Muscle of leg (tissue), 11 donors: ENCODE results near the gene CLTCL1. TPM values are rescaled to one million over a fixed set of nuclear protein-coding genes. Genes with fewer than 3 reads are reported as not detected.
"Not testable (repeated sequence)": the region's sequence is repeated elsewhere in the genome, so short reads cannot be mapped to it uniquely, and the experiment has no call there.

Experiments used
- DNase-seq: peaks from one replicate; pipeline ENCODE4 v3.0.0; 2013
- H3K27ac ChIP-seq: one replicate; pipeline ENCODE4 v1.5.1; 2013; ENCODE audit warnings: mild to moderate bottlenecking, low read length, control low read depth
- H3K27me3 ChIP-seq: one replicate; pipeline ENCODE4 v1.6.1; 2013; ENCODE audit warnings: low read length; ENCODE audit not compliant: control insufficient read depth, insufficient read depth
- H3K36me3 ChIP-seq: one replicate; pipeline ENCODE4 v1.6.1; 2013; ENCODE audit warnings: low read length; ENCODE audit not compliant: control insufficient read depth, insufficient read depth
- H3K4me1 ChIP-seq: one replicate; pipeline ENCODE4 v1.6.1; 2013; ENCODE audit warnings: low read length; ENCODE audit not compliant: control insufficient read depth, insufficient read depth
- H3K4me3 ChIP-seq: one replicate; pipeline ENCODE4 v1.5.1; 2013; ENCODE audit warnings: low read length, control low read depth
- H3K9me3 ChIP-seq: replicated peaks from 2 replicates; pipeline ENCODE4 v1.6.1; 2013; ENCODE audit warnings: low read depth, low read length; ENCODE audit not compliant: control insufficient read depth
- WGBS: methylation state at CpG from one replicate; pipeline ENCODE4 v1.1.5; 2013; ENCODE audit warnings: missing lambda C conversion rate; ENCODE audit not compliant: insufficient coverage; 5-methylcytosine and 5-hydroxymethylcytosine counted together
- polyA plus RNA-seq, 8 donors: library from polyadenylated mRNA; unstranded; fragments of 120-200 nt; gene quantifications; one replicate each; pipeline versions ENCODE4 v1.2.1 to v1.2.3, GENCODE V29; 2013; ENCODE audit warnings: inconsistent platforms in 1 of 8, low replicate concordance in 1 of 8; ENCODE audit not compliant: insufficient read length in 8 of 8, insufficient read depth in 1 of 8
- total RNA-seq: library from RNA; stranded (reverse); fragments of 120-200 nt; gene quantifications from one replicate; pipeline ENCODE4 v1.2.4, GENCODE V29; 2013

The CLTCL1 gene
- total and polyA plus RNA-seq, 9 donors = 11.9 to 23.4 (median 19.1) TPM

DNA sequence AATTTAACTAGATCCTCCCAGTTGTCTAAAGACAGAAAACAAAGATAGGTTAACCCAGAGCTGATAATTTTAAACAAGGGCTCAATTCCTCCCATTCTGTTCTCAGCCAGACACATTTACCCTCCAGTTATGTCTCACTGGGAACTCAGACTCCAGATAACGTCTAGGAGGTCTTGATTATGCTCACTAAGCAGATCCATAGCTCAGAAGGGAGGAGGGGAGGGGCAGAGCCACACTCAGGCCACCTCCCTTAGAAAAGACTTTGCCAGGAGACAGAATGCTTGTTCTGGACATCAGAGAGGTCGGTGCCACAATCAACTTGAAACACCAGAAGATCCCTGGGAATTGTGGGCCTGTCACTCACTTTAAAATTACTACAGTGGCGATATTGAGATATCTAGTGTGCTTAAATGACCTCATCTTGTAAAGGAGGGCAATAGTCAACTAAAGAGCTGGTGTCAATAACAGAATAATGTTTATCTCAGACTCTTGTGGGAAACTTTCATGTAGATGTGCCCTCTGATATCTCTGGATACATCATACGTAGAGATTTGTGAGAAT is 83.2 kb downstream of the CLTCL1 start:
- no peak for DNase-seq
- Histone ChIP-seq H3K27me3 (no peaks in the 10 kb centered on the region), H3K4me1 (no peaks in the 10 kb centered on the region), H3K27ac (no peak overlapping the region), H3K4me3 (no peak overlapping the region), H3K36me3 (peaks cover 22% of the 10 kb centered on the region), H3K9me3 (no peaks in the 10 kb centered on the region)
- 80% methylated on average over 1 of the region's 4 CpGs for WGBS

DNA sequence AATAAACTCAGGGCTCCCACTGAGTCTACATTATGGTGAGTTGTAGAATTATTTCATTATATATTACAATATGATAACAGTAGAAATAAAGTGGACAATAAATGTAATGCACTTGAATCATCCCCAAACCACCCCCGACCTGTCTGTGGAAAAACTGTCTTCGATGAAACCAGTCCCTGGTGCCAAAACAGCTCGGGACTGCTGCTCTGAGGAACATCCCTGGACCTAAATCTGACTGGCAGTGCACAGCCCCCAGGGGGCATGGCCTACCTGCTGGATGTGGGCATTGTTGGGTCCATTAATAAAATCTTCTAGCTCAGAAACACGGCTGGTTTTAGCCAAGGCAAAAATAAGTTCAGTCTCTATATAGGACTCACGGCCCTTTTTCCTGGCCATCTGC is 83.6 kb downstream of the CLTCL1 start:
- H3K36me3 ChIP-seq = peaks cover 22% of the 10 kb centered on the region
- H3K27ac ChIP-seq = no peak overlapping the region
- 66% methylated on average over 4 of the region's 5 CpGs for WGBS
- H3K4me3 ChIP-seq = no peak overlapping the region
- no peaks in the 10 kb centered on the region for H3K27me3 ChIP-seq
- no peaks in the 10 kb centered on the region for H3K4me1 ChIP-seq
- no peaks in the 10 kb centered on the region for H3K9me3 ChIP-seq
- no peak for DNase-seq

- H3K36me3 ChIP-seq = peaks cover 22% of the 10 kb centered on the region
- H3K27ac ChIP-seq = no peak overlapping the region
- H3K27me3 ChIP-seq = no peaks in the 10 kb centered on the region
- H3K9me3 ChIP-seq = no peaks in the 10 kb centered on the region
- no peak for DNase-seq
- WGBS = 75% methylated on average over 7 of the region's 9 CpGs
- no peak overlapping the region for H3K4me3 ChIP-seq
- no peaks in the 10 kb centered on the region for H3K4me1 ChIP-seq
Observed at GRCh38 chr22:19207401-19207808, 84.1 kb downstream of the CLTCL1 start.

DNA sequence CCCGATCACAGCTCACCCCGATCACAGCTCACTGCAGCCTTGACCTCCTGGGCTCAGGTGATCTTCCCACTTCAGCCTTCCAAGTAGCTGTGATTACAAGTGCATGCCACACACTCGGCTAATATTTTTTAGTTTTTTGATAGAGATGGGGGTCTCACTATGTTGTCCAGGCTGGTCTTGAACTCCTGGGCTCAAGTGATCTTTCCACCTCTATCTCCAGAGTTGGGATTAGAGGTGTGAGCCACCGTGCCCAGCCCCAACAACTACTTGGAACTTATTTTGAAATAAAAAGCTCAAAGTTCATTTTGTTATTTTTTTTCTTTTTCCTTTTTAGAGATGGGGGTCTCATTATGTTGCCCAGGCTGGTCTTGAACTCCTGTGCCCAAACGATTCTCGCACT is 85.2 kb downstream of the CLTCL1 start:
- DNase-seq = no peak
- peaks cover 22% of the 10 kb centered on the region for H3K36me3 ChIP-seq
- H3K9me3 ChIP-seq = no peaks in the 10 kb centered on the region
- H3K27ac ChIP-seq = no peak overlapping the region
- no CpG with 5 or more reads among the region's 6 CpGs for WGBS
- H3K4me3 ChIP-seq = no peak overlapping the region
- no peaks in the 10 kb centered on the region for H3K27me3 ChIP-seq
- no peaks in the 10 kb centered on the region for H3K4me1 ChIP-seq

GRCh38 chr22:19204640-19205039 is 86.9 kb downstream of the CLTCL1 start:
- no peak for DNase-seq
- H3K9me3 ChIP-seq = no peaks in the 10 kb centered on the region
- H3K4me3 ChIP-seq = no peak overlapping the region
- H3K27me3 ChIP-seq = no peaks in the 10 kb centered on the region
- H3K27ac ChIP-seq = no peak overlapping the region
- WGBS = 96% methylated on average over 2 of the region's 4 CpGs
- no peaks in the 10 kb centered on the region for H3K4me1 ChIP-seq
- peaks cover 18% of the 10 kb centered on the region for H3K36me3 ChIP-seq

DNA sequence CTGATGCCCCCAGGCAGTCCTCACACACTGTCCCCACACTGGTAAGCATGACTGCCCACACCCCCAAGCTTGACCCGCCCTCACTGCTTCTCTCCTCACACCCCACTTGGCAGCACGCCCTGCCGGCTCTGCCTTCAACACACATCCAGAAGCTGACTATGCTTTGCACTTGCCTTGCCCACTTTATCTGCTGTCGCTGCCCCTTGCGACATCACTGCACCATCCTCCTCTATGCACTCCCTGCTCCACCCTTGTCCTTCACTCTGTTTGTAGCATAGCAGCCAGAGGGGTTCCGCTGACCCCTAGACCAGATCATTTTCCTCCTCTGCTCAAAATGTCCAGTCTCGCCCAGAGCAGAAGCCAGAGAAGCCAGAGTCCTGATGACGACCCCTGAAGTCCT is 87.7 kb downstream of the CLTCL1 start:
- 91% methylated on average over 8 of the region's 8 CpGs for WGBS

DNA sequence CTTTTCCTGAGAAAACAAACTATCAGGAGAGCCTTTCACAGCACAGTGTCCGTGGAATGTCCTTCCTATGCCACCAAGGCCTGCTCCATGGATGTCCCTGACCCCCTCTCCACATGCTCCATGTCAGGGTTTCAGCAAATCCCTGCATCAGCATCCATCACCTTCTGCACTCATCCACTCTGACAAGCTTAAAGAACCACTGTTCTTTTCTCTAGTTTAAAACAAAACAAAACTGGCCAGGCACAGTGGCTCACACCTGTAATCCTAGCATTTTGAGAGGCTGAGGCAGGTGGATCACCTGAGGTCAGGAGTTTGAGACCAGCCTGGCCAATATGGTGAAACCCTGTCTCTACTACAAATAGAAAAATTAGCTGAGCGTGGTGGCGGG is 88.7 kb downstream of the CLTCL1 start:
- H3K27me3 ChIP-seq, H3K36me3 ChIP-seq, H3K27ac ChIP-seq, H3K9me3 ChIP-seq, H3K4me3 ChIP-seq, DNase-seq, H3K4me1 ChIP-seq: not testable (repeated sequence)
- 82% methylated on average over 1 of the region's 3 CpGs for WGBS

More for the DNA sequence above, 87.7 kb downstream of the CLTCL1 start:
- no peak for DNase-seq
- Histone ChIP-seq H3K9me3 (no peaks in the 10 kb centered on the region), H3K27me3 (no peaks in the 10 kb centered on the region), H3K27ac (no peak overlapping the region), H3K4me3 (no peak overlapping the region), H3K4me1 (no peaks in the 10 kb centered on the region), H3K36me3 (peaks cover 17% of the 10 kb centered on the region)

DNA sequence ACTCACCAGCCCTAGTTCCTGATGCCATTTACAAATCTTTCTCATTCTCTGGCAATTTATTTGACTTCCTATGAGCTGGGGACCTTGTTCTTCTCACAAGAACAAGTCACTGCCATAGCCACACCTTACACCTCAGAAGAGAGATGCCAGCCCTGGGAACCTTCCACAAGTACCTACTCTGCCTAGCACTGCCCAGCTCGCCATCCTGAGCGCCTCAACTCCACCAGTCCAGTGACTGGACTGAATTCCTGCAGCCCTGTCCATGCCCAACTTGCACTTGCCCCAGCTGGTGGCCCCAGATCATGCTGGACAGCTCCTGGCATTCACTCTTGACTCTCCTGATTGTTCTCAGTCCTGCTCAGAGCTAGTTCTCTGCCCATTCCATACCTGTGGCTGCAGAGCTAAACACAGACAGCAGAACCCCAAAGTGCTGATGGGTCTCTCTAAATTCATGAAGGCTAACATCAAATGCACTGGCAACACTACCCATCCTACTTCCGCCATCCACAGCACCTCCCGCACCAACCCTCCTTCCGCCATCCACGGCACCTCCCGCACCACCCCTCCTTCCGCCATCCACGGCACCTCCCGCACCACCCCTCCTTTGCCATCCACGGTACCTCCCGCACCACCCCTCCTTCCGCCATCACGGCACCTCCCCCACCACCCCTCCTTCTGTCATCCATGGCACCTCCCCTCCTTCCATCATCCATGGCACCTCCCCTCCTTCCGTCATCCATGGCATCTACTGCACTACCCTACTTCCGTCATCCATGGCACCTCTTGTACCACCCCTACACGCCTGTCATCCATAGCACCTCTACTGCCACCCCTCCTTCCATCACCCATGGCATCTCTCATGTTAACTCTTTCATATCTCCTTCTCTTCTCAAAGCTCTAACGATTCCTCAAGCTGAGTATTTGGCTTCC is 89.4 kb downstream of the CLTCL1 start:
- H3K36me3 ChIP-seq = peaks cover 7% of the 10 kb centered on the region
- no peaks in the 10 kb centered on the region for H3K4me1 ChIP-seq
- H3K4me3 ChIP-seq = no peak overlapping the region
- no peak for DNase-seq
- no peaks in the 10 kb centered on the region for H3K27me3 ChIP-seq
- WGBS = 92% methylated on average over 18 of the region's 18 CpGs
- no peaks in the 10 kb centered on the region for H3K9me3 ChIP-seq
- H3K27ac ChIP-seq = no peak overlapping the region

- Histone ChIP-seq H3K36me3 (peaks cover 11% of the 10 kb centered on the region), H3K27me3 (no peaks in the 10 kb centered on the region), H3K4me1 (no peaks in the 10 kb centered on the region), H3K9me3 (no peaks in the 10 kb centered on the region), H3K27ac (no peak overlapping the region), H3K4me3 (no peak overlapping the region)
- 93% methylated on average over 21 of the region's 23 CpGs for WGBS
- DNase-seq = no peak
Observed at GRCh38 chr22:19201130-19201868, 90.2 kb downstream of the CLTCL1 start.

- Histone ChIP-seq H3K36me3 (peaks cover 20% of the 10 kb centered on the region), H3K27me3 (no peaks in the 10 kb centered on the region), H3K4me3 (no peak overlapping the region), H3K9me3 (no peaks in the 10 kb centered on the region), H3K27ac (no peak overlapping the region), H3K4me1 (no peaks in the 10 kb centered on the region)
- DNase-seq = no peak
- WGBS = 87% methylated on average over 7 of the region's 8 CpGs
Observed at GRCh38 chr22:19199479-19199878, 92.0 kb downstream of the CLTCL1 start.
